ENCODE data around the gene TRIM22.

GRCh38 chr11:5690736-5691135 lies 1.1 kb downstream of the TRIM22 start:
- TF ChIP-seq EZH2 (IDR thresholded peaks at IDR 0.05), result no peak
- TF ChIP-seq POLR2AphosphoS5 (IDR thresholded peaks at IDR 0.05; ENCODE audit: borderline replicate concordance, low read depth, low read length), result no peak
